HL-60 (cell line): Measurements from ENCODE around the gene ATP13A3.

Experiments used
- CTCF ChIP-seq: IDR thresholded peaks from one replicate; pipeline ENCODE4 v1.5.1; 2011; ENCODE audit warnings: low read length, control low read depth, inconsistent platforms; ENCODE audit not compliant: insufficient read depth
- GABPA ChIP-seq: IDR thresholded peaks from 2 replicates; pipeline ENCODE4 v1.6.1; 2012; ENCODE audit warnings: low read depth
- POLR2AphosphoS5 ChIP-seq: IDR thresholded peaks from 2 replicates; pipeline ENCODE4 v1.6.1; 2012; ENCODE audit warnings: low read depth
- REST ChIP-seq: IDR thresholded peaks from 2 replicates; pipeline ENCODE4 v1.6.1; 2012; ENCODE audit warnings: low read depth; ENCODE audit not compliant: insufficient replicate concordance

- TF ChIP-seq CTCF (no peak), POLR2AphosphoS5 (no peak), REST (no peak), GABPA (no peak)
These were observed 39.1 kb downstream of the ATP13A3 start for GRCh38 chr3:194447657-194448056.
